Fibroblast of pulmonary artery (primary cell): Measurements from ENCODE around the gene PAX7.
"Not testable (repeated sequence)": the region's sequence is repeated elsewhere in the genome, so short reads cannot be mapped to it uniquely, and the experiment has no call there.

Source experiments
- DNase-seq: peaks from one replicate; pipeline ENCODE4 v3.0.0-alpha.2; 2010; ENCODE audit warnings: low read depth
- H3K4me3 ChIP-seq: replicated peaks from 2 replicates; pipeline ENCODE4 v1.5.1; 2011; ENCODE audit warnings: low read depth, mild to moderate bottlenecking, control low read depth, low read length, moderate library complexity
- TF ChIP-seq, protein P1 (sequence below): IDR thresholded peaks from 2 replicates; pipeline ENCODE4 v1.5.1; 2011; ENCODE audit warnings: mild to moderate bottlenecking, control low read depth, low read length, inconsistent platforms; ENCODE audit errors: missing control alignments

Gene PAX7

DNA sequence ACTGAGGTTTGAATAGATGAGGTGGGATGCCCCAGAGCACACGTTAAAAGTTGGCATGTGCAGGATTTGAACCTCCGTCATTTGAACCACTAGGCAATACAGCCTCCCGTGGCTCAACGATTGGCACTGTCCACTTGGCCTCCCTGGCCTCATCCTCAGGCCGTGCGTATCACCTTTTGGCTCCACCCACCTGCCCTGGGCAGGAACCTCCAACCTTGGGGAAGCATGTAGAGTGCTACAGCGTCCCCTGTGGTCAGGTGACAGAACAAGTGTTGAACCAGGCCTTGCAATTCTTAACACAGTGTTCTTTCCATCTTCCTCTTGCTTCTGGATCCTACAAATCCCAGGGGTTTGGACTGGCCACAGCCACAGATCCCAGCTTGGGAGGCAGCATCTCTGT, 112.6 kb downstream of the PAX7 start:
- H3K4me3 ChIP-seq: no peak overlapping the region
- no peak for DNase-seq
- TF ChIP-seq, protein P1, sequence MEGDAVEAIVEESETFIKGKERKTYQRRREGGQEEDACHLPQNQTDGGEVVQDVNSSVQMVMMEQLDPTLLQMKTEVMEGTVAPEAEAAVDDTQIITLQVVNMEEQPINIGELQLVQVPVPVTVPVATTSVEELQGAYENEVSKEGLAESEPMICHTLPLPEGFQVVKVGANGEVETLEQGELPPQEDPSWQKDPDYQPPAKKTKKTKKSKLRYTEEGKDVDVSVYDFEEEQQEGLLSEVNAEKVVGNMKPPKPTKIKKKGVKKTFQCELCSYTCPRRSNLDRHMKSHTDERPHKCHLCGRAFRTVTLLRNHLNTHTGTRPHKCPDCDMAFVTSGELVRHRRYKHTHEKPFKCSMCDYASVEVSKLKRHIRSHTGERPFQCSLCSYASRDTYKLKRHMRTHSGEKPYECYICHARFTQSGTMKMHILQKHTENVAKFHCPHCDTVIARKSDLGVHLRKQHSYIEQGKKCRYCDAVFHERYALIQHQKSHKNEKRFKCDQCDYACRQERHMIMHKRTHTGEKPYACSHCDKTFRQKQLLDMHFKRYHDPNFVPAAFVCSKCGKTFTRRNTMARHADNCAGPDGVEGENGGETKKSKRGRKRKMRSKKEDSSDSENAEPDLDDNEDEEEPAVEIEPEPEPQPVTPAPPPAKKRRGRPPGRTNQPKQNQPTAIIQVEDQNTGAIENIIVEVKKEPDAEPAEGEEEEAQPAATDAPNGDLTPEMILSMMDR: no peak

DNA sequence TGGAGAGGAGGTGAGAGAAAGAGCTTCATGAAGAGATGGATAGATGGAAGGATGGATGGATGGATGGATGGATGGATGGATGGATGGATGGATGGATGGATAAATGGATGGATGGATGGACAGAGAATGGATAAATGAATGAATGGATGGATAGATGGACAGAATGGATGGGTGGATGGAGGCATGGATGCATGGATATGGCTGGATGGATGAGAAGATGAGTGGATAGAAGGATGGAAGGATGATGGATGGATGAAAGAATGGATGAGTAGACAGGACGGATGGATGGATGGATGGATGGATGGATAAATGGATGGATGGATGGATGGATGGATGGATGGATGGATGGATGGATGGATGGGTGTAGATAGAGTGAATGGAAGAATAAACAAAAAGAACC, 113.7 kb downstream of the PAX7 start:
- H3K4me3 ChIP-seq, DNase-seq: not testable (repeated sequence)

DNA sequence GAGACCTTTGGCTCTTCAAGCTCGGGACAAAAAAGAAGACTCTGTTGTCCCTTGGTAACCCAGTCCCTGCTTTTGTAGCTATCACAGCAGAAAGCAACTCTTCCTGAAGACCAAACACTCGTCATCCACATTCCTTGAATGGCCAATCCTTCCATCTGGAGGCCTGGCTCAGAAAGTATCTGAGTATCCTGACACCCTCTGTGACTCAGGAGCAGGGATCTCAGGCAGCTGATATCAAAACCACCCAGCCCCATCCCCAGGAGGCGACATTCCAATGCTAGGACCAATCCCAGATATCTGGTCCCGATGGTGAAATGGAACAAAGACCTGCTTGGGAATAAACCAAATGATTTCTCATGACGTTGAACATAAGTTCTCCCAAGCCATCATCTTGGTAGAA, 116.3 kb downstream of the PAX7 start:
- TF ChIP-seq, protein P1: no peak
- DNase-seq: no peak
- no peak overlapping the region for H3K4me3 ChIP-seq

DNA sequence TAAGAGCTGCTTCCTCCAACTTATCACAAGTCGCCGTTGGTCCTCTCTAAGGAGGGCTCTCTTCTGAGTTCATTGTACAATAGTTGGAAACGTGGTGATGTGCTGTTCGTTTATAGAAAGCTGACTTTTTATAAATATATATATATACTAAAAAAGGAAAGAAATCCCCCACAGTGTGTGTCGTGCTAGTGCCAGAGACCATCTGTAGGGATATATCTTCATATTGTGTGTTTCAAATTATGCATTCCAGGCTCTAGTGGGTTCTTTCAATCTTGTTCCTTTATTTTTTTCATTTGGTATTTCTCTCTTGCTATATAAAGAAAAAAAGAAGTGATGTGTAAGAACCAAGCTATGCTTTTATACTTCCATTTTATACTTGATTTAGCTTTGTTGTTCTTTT, 117.0 kb downstream of the PAX7 start:
- H3K4me3 ChIP-seq: no peak overlapping the region

DNA sequence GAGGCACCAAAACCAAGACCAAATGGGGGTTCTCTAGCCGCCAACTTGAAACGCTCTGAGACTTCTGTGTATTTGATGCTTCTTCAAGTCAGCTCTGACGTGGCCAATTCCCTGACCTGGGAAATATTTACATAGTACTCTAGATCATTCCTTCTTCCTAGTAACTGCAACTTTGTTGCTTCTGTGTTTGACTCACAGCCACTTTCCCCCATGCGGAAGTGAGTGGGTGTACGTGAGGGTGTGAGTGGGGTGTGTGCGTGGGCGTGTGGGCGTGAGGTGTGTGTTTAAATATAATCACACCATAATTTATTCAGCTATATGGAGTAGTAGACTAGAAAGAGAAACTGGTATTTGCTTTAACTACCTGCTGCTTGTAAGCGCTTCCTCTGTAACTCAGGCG, 117.8 kb downstream of the PAX7 start:
- TF ChIP-seq, protein P1: no peak
- DNase-seq: no peak
- H3K4me3 ChIP-seq: no peak overlapping the region

More for the DNA sequence above, 117.0 kb downstream of the PAX7 start:
- TF ChIP-seq, protein P1: no peak
- DNase-seq: no peak

DNA sequence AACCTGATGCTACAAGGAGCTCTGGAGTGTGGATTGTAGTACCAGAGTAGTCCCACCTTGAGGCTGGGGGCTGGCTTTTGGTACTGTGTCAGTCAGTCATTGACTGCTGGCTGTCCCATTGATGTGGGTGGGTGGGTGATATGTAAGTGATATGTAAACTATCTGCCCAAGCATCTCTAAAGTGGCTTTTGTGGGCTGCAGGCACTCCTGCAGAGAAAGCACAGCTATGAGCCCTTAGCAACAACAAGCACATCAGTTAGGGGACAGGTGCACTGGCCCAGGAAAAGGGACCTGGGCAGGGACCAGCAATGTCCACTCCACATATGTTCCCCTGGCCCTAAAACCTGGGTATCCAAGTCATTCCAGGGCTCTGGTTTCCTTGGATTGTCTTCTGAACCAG, 118.9 kb downstream of the PAX7 start:
- DNase-seq: no peak
- TF ChIP-seq, protein P1: no peak
- H3K4me3 ChIP-seq: no peak overlapping the region

DNA sequence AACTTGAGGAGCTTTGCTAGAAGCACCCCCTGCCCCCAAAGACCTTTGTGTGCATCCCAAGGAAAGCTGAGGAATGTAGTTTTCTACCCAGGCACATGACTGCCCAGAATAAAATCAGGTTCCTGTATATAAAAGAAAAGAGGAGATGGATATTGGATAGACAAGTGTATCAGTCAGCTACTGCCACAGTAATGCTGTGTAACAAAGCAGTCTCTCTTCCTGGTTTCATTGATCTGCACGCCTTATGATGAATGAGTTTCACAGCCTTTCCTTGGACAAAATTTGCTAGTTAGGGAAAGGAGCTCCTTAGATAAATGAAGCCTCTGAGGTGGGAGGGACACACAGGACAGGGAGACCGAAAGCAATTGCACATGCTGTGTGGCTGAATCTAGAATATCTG, 120.0 kb downstream of the PAX7 start:
- TF ChIP-seq, protein P1: no peak
- no peak overlapping the region for H3K4me3 ChIP-seq
- DNase-seq: no peak

DNA sequence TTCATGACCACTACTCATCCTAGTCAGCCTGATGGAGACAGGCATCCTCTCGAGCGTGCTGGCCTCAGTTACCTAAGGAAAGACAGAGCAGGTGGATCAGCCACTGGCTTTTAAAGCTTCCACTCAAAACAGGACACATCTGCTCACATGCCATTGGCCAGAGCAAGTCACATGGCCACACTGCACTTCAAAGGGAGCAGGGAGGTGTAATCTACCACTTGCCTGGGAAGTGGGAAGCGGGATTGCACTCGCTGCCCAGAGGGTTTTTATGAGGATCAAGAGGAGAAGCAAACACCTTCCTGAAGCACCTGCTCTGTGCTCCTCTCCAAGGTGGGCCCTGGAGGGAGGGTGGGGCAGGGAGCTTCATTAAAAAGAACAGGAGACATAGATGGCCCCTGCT, 120.8 kb downstream of the PAX7 start:
- DNase-seq: no peak
- TF ChIP-seq, protein P1: no peak

More for the DNA sequence above, 120.8 kb downstream of the PAX7 start:
- no peak overlapping the region for H3K4me3 ChIP-seq
